ENCODE results near the gene TMEM187. TPM values are rescaled to one million over a fixed set of nuclear protein-coding genes. Genes with fewer than 3 reads are reported as not detected.

The TMEM187 gene
- total RNA-seq, 1 donor from 2014 or later, result 2.4 TPM

DNA sequence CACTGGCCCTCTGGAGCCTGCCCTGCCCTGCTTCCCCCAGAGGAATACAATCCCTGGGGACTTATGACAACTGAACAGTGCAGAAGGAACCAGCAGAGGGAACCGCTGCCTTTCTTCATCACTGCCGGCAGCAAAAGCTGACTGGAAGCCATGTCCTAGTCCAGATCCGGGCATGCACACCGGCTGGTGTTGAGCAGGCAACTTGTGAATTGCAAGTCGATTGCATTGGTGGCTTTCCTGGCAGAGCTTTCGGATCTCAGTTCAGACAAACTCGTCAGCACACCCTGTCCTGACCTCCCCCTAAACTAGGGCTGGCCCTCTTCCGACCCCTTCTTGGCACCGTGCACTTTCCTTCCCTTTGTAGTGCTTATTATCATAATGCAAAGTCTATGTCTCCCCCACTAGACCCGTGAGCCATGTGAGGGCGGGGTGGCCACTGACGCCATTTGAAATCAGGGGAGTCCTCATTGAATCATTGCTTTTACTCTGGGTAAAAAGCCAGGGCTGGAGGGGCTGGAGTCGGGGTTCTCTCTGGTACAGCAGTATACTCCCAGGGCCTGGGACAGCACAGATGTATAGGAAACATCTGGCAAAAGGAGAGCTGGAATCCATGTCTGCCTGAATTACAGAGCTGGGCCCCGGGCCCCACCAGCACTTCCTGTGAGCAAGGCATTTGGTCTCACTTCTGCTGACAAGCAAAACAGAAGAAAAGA lies 48.2 kb upstream of the TMEM187 start:
- peak; percentile 57 for DNase-seq (ENCODE audit: low spot score)
- Histone ChIP-seq H4K20me1 (ENCODE audit: low read depth) (no peaks in the 10 kb centered on the region), H3K9me3 (ENCODE audit: low read depth) (no peaks in the 10 kb centered on the region), H3K9ac (no peak overlapping the region), H3K36me3 (no peaks in the 10 kb centered on the region), H3K4me3 (no peak overlapping the region), H3K4me1 (peaks cover 8% of the 10 kb centered on the region), H3K27me3 (peaks cover 10% of the 10 kb centered on the region), H3K27ac (no peak overlapping the region), H3F3A (ENCODE audit: low read depth) (peaks cover 26% of the 10 kb centered on the region), H3K79me2 (ENCODE audit: low read depth) (no peaks in the 10 kb centered on the region), H2AFZ (replicated peaks) (no peak overlapping the region), H3K4me2 (no peak overlapping the region)
- Mint-ChIP-seq H3K36me3 (peaks cover 2% of the 10 kb centered on the region), H3K4me3 (no peak overlapping the region), H3K9me3 (peaks cover 16% of the 10 kb centered on the region), H3K4me1 (peaks cover 27% of the 10 kb centered on the region), H3K27ac (no peak overlapping the region), H3K27me3 (ENCODE audit: insufficient read depth, low read depth) (peaks cover 7% of the 10 kb centered on the region)
- TF ChIP-seq CTCF (IDR thresholded peaks at IDR 0.05), result peak; percentile 41
- TF ChIP-seq EZH2phosphoT487 (IDR thresholded peaks at IDR 0.05), result no peak
- TF ChIP-seq EZH2 (IDR thresholded peaks at IDR 0.05), result no peak

- DNase-seq (ENCODE audit: low spot score), result no peak
- peaks cover 27% of the 10 kb centered on the region for H3K4me1 Mint-ChIP-seq
- H2AFZ ChIP-seq (replicated peaks), result no peak overlapping the region
- TF ChIP-seq CTCF (IDR thresholded peaks at IDR 0.05) (no peak), EZH2phosphoT487 (IDR thresholded peaks at IDR 0.05) (no peak), EZH2 (IDR thresholded peaks at IDR 0.05) (peak; percentile 22)
- H3K4me1 ChIP-seq, result peaks cover 8% of the 10 kb centered on the region
- H3F3A ChIP-seq (ENCODE audit: low read depth), result peaks cover 28% of the 10 kb centered on the region
- H3K36me3 Mint-ChIP-seq, result peaks cover 2% of the 10 kb centered on the region
- H3K27me3 Mint-ChIP-seq (ENCODE audit: insufficient read depth, low read depth), result peaks cover 7% of the 10 kb centered on the region
- H4K20me1 ChIP-seq (ENCODE audit: low read depth), result no peaks in the 10 kb centered on the region
- no peak overlapping the region for H3K9ac ChIP-seq
- H3K27ac ChIP-seq, result no peak overlapping the region
- H3K79me2 ChIP-seq (ENCODE audit: low read depth), result no peaks in the 10 kb centered on the region
- H3K4me2 ChIP-seq, result peak overlapping the region; percentile 85
- peaks cover 10% of the 10 kb centered on the region for H3K9me3 Mint-ChIP-seq
- H3K4me3 Mint-ChIP-seq, result no peak overlapping the region
- H3K4me3 ChIP-seq, result peak overlapping the region; percentile 63
- H3K9me3 ChIP-seq (ENCODE audit: low read depth), result no peaks in the 10 kb centered on the region
- no peak overlapping the region for H3K27ac Mint-ChIP-seq
- no peaks in the 10 kb centered on the region for H3K36me3 ChIP-seq
- peaks cover 10% of the 10 kb centered on the region for H3K27me3 ChIP-seq
Observed at GRCh38 chrX:153925387-153925738, 47.2 kb upstream of the TMEM187 start.

DNA sequence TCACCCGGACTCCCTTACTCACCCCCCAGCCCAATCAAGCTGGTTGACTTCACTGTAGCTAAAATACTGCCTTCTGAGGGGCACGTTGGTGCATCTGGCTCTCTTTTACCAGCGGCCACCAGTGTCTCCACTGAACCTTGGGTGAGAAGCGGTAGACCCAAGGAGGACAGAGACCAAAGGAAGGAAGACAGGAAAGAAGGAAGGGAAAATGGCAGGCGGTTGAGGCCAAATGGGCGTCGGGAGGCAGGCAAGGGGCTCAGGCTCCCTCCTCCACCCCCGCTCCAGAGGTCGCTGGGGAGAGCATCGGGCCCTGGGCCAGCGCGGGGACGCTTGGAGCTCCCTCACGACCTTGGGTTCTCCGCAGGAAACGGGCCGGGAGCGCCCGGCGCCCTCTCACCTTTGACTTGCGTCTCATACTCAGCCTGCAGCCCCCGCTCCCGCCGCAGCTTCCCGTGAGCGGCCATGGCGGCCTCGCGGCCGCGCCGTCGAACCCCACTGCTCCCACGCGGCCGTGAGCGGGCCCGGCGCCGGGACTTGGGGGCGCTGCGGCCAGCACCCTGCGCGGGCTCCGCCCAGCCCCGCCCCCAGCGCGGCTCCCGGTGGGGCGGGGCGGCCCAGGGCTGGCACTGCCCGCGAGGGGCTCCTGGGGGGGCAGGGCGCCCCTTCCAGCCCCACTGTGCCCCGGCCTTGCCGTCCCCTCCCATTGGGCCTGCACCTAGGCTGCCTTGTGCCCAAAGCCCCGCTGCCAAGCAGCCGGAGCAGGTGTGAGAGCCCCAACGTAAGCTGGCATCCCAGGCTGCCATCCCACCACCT lies 46.6 kb upstream of the TMEM187 start, which contains the start of gene ARHGAP4:
ARHGAP4 (minus strand) TSS at position 526 of the 813 bp plus-strand sequence; CDS start at position 464, 62 bp downstream.
- peak; percentile 28 for DNase-seq (ENCODE audit: low spot score)
- Histone ChIP-seq H3K27ac (no peak within 1 kb of the TSS), H3K36me3 (no peaks in the 10 kb centered on the region), H4K20me1 (ENCODE audit: low read depth) (no peaks in the 10 kb centered on the region), H3K9me3 (ENCODE audit: low read depth) (no peaks in the 10 kb centered on the region), H2AFZ (replicated peaks) (no peak within 1 kb of the TSS), H3K27me3 (peaks cover 10% of the 10 kb centered on the region), H3K9ac (no peak within 1 kb of the TSS), H3F3A (ENCODE audit: low read depth) (peaks cover 28% of the 10 kb centered on the region), H3K4me2 (peak within 1 kb of the TSS; percentile 85), H3K4me3 (peak within 1 kb of the TSS; percentile 63), H3K4me1 (peaks cover 8% of the 10 kb centered on the region), H3K79me2 (ENCODE audit: low read depth) (no peaks in the 10 kb centered on the region)
- Mint-ChIP-seq H3K4me1 (peaks cover 27% of the 10 kb centered on the region), H3K4me3 (peak within 1 kb of the TSS; percentile 87), H3K27me3 (ENCODE audit: insufficient read depth, low read depth) (peaks cover 7% of the 10 kb centered on the region), H3K27ac (peak within 1 kb of the TSS; percentile 90), H3K9me3 (peaks cover 10% of the 10 kb centered on the region), H3K36me3 (peaks cover 2% of the 10 kb centered on the region)
- TF ChIP-seq EZH2 (IDR thresholded peaks at IDR 0.05) (peak; percentile 14), CTCF (IDR thresholded peaks at IDR 0.05) (no peak)

Data from neural progenitor cell (in vitro differentiated cells).